GM08714 (cell line): ENCODE results near the gene YDJC.
"Not testable (repeated sequence)": the region's sequence is repeated elsewhere in the genome, so short reads cannot be mapped to it uniquely, and the experiment has no call there.

Experiments used
- H3K4me3 ChIP-seq: fragments of 200-500 bp; sonication (Bioruptor generic); 2 replicates; pipeline ENCODE4 v1.5.1; 2014; ENCODE audit warnings: mild to moderate bottlenecking, low read length, inconsistent platforms
- ZNF274 ChIP-seq: IDR thresholded peaks from 2 replicates; pipeline ENCODE4 v1.6.1; 2012; ENCODE audit warnings: mild to moderate bottlenecking, low read depth, low read length

The YDJC gene

GRCh38 chr22:21629255-21630149 is at the start of gene YDJC:
TSS of gene YDJC (minus strand) at chr22:21630022. CDS start at chr22:21630014, 8 bp downstream.
- peak within 1 kb of the TSS; percentile 86 for H3K4me3 ChIP-seq

GRCh38 chr22:21679383-21679782 is 49.6 kb upstream of the YDJC start:
- no peak for TF ChIP-seq ZNF274

More at GRCh38 chr22:21629255-21630149, at the start of gene YDJC:
- TF ChIP-seq ZNF274 = no peak

GRCh38 chr22:21678842-21679241 is 49.0 kb upstream of the YDJC start:
- not testable (repeated sequence) for H3K4me3 ChIP-seq

More at GRCh38 chr22:21679383-21679782, 49.6 kb upstream of the YDJC start:
- H3K4me3 ChIP-seq = no peak overlapping the region

GRCh38 chr22:21677606-21678443 is 48.0 kb upstream of the YDJC start:
- no peak overlapping the region for H3K4me3 ChIP-seq
- TF ChIP-seq ZNF274 = no peak

- no peak for TF ChIP-seq ZNF274
- H3K4me3 ChIP-seq = no peak overlapping the region
Measured at GRCh38 chr22:21674638-21675245, 44.9 kb upstream of the YDJC start.

GRCh38 chr22:21673534-21674321 is 43.9 kb upstream of the YDJC start:
- TF ChIP-seq ZNF274 = no peak
- no peak overlapping the region for H3K4me3 ChIP-seq

- no peak for TF ChIP-seq ZNF274
- no peak overlapping the region for H3K4me3 ChIP-seq
Measured at GRCh38 chr22:21672107-21672629, 42.3 kb upstream of the YDJC start.

- TF ChIP-seq ZNF274 = no peak
- no peak overlapping the region for H3K4me3 ChIP-seq
Measured at GRCh38 chr22:21669026-21669425, 39.2 kb upstream of the YDJC start.

GRCh38 chr22:21666786-21667185 is 37.0 kb upstream of the YDJC start:
- H3K4me3 ChIP-seq = peak overlapping the region; percentile 74
- TF ChIP-seq ZNF274 = no peak

- peak overlapping the region; percentile 74; the same call in 1 of the 2 replicates for H3K4me3 ChIP-seq
- no peak for TF ChIP-seq ZNF274
Measured at GRCh38 chr22:21665047-21665851, 35.4 kb upstream of the YDJC start.

- no peak for TF ChIP-seq ZNF274
- no peak overlapping the region for H3K4me3 ChIP-seq
Measured at GRCh38 chr22:21663738-21664137, 33.9 kb upstream of the YDJC start.

- H3K4me3 ChIP-seq = no peak overlapping the region
Measured at GRCh38 chr22:21661991-21662390, 32.2 kb upstream of the YDJC start.

GRCh38 chr22:21660904-21661303 is 31.1 kb upstream of the YDJC start:
- no peak for TF ChIP-seq ZNF274
- H3K4me3 ChIP-seq = no peak overlapping the region

More at GRCh38 chr22:21661991-21662390, 32.2 kb upstream of the YDJC start:
- TF ChIP-seq ZNF274 = no peak
